NCI-H1436 (cell line): Measurements from ENCODE around the gene EFEMP2.
A peak's percentile ranks its signal among the peaks of the same experiment; 100 is the strongest.

Experiments used
- DNase-seq: peaks from one replicate; lab custom pipeline; 2025; lab: John Stamatoyannopoulos, UW

The EFEMP2 gene

DNA sequence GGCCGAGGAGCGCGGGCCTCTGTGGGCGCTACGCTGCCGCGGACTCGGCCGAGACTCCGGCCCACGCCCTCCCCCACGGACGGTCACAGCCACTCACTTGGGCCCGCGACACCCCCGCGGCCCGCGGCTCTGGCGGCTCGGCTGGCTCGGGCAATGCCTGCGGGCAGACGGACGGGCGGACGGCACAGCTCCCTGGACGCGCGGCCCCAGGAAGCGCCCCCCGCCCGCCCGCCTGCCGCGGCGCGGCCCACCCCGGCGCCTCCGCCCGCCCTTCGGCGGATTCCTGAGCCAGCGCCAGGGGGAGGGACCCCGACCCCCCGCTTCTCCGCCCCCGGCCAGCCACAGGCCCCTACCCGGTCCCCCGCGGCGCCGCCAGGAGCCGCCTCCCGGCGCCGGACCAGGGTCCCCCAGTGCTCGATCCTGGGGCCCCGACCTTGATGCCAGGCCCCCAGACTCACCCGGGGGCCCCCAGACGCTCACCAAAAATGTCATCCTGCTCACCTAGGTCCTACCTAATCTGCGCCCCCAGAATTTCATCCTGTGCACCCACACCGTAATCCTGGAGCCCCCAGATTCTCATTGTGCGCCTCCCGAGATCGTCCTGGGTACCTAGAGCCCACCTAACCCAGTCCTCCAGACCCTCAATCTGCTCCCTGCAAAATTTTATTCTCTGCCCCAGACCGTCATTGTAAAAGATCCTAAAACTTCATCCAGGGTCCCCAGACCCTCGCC, at the start of gene EFEMP2:
EFEMP2 (minus strand) TSS at position 215 of the 732 bp plus-strand sequence. CDS start 446 bp downstream, outside the sequence.
- no peak for DNase-seq

DNA sequence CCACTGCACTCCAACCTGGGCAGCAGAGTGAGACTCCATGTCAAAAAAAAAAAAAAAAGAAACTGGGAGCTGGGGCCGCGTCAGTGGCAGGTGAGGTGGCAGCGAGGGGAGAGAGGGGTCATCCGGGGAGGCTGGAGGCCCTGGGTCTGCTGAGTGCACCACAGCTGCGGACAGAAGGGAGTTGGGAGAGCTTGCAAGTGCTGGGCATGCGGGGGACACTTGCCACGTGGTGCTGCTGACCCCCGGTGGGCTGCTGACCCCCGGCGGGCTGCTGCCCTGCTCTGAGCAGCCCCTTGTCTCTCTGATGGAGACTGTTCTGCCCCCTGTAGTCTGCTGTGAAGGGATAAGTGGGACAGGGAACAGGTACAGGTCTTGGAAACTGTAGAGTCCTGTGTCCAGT, 49.3 kb upstream of the EFEMP2 start:
- no peak for DNase-seq

DNA sequence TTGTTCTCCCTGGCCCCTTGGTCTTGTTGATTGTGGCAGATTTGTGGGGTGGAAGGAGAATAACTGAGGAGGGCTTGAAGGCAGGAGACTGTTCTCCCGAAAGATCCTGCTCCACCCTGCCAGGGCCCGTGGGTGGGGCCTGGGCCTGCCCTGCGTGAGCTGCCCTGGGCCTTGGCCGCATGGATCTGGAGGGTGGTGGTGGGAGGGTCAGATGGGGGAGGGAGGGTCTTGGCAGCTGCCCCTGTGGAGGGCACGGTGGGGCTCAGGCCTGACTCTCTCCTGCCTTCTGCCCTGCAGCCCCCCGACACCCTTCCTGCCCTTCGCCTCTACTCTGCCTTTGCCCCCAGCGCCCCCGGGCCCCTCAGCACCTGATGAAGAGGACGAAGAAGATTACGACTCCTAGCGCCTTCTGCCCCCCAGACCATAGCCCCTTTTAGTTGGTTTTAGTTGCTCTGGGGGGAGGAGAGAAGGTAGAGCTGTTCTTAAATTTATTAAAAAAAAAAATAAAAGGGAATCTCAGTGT, 48.5 kb upstream of the EFEMP2 start:
- no peak for DNase-seq

DNA sequence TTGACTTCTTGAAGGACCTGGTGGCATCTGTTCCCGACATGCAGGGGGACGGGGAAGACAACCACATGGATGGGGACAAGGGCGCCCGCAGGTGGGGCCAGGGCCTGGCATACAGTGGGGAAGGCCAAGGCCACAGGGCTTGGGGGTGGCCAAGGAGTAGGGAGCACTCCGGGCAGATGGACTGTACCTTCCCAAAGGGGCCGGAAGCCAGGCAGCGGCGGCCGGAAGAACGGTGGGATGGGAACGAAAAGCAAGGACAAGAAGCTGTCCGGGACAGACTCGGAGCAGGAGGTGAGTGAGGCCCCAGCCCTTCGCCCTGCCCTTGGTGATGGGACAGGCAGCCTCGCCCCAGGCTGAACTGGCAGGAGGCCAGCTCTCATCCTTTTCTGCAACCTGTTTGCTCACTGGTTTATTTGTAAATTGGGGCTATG, 47.8 kb upstream of the EFEMP2 start:
- no peak for DNase-seq

DNA sequence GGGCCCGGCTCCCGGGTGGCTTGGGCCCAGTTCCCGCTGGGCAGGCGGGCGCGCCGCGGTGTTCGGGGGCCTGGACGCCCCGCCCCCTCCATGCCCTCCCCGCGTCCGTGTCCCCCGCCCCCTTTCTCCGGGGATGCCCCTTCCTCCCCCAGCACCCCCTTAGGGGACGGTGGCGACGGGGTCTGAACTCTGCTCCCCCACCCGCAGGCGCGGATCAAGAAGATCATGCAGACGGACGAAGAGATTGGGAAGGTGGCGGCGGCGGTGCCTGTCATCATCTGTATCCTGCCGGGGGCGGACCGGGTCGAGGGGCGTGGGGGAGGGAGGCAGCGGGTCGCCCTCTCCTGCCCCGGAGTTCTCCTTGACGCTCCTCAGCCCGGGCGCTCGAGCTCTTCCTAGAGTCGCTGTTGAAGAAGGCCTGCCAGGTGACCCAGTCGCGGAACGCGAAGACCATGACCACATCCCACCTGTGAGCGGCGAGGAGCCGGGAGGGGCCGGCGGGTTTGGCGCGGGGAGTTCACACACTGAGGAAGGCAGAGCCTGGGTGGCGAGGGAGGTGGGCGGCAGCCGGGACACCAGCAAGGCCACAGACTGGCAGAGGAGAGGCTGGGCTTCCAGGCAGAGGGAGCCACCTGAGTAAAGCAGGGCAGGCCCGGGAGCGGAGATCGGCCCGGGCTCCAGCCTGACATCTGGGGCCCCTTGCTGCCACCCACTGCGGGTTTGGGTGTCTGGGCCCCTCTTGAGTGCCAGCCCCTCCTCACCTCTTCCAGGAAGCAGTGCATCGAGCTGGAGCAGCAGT, 47.2 kb upstream of the EFEMP2 start:
- DNase-seq: no peak

DNA sequence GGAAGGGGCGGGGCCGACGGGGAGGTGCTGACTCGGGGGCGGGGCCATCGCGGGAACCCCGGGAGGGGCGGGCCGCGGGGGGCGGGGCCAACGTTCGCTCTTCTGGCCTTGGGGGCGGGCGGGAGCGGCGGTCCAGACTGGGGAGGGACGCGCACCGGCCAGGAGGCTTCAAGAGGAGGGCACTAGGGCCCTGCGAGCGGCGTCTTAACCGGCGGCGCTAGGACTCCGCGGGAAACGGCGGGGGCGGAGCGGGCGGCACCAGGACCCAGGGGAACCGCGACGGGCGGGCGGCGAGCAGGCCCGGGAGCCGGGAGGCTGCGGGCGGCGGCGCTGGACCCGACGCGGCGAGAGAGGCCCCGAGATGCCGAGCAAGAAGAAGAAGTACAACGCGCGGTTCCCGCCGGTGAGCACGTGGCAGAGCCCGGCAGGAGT, 46.6 kb upstream of the EFEMP2 start, which contains the start of gene DRAP1:
DRAP1 (plus strand) TSS at position 286 of the 432 bp plus-strand sequence; CDS start at position 362, 76 bp downstream.
- peak; percentile 96 for DNase-seq

DNA sequence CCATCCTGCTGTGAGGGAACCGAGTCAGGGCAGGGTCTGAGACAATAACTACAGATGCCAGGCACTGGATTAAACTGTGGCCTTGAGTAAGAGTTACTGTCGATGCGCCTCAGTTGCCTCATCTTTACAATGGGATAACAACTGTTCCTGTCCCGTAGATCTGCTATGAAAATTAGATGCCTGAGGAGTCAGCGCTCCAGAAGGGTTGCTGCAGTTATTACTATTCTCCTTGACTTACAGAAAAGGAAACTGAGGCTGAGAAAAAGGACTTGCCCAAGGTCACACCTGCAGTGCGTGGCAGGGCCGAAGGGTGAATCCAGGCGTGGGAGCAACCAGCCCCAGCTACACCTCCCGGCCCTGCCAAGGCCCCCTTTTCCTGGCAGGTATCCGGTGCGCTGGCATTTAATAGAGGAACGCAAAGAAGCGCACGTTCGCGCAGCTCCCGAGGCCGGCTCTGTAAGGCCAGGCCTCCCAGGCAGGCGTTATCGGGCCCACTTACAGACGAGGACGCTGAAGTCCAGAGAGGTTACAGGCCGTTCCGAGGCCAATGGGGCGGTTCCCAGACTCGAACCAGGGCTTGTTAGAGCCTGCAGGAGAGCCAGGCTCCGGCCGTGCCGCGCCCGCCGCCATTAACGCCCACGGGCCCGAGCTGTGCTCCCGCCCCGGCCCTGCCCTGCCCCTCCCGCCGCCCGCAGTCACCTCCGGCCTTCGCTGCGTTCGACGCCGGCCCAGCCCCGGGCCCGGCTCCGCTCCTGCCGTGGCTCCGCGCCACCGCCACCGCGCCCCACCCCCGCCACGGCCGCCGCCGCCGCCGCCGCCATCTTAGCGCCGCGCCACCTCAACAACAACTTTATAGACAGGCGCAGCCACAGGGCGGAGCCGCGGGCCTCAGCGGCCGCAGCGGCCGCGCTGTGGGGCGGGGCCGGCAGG, 45.9 kb upstream of the EFEMP2 start, which contains the start of gene C11orf68:
C11orf68 (minus strand) TSS at position 852 of the 930 bp plus-strand sequence; CDS start at position 821, 31 bp downstream.
- no peak for DNase-seq

DNA sequence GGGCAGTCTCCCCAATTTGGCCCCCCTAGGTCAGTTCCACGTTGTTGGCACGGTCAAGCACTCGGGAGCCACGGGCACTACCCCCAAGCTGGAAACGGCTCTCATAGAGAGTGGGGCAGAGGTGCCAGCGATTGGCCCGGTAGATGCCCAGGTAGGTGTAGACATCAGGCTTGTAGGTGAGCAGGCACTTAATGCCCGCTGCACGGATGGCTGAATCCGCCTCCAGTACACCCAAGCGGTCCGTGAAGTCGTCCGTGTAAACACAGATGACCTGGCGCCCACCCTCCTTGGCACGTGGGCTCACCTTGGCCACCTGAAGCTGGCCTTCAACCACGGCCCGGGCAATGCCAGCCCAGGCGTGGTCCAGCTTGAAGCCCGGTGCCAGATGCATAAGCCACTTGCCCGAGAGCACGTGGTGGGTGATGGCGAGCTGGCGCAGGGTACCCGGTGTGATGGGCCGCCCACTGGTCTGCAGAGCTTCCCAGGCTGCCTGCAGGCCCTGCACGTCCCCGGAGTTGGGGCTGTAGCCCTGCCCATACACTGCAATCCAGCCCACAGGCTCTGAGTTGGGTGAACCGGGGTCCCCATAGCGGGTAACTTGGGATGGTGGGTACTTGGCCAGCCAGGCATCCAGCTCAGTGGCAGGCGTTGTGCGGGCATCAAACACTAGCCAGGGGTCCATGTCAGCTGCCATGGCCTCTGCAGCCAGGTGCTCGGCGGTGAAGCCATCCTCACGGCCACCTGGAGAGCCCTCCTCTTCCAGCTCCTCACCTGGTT, 45.0 kb upstream of the EFEMP2 start:
- no peak for DNase-seq

GRCh38 chr11:65917077-65917433, 44.5 kb upstream of the EFEMP2 start:
- no peak for DNase-seq

DNA sequence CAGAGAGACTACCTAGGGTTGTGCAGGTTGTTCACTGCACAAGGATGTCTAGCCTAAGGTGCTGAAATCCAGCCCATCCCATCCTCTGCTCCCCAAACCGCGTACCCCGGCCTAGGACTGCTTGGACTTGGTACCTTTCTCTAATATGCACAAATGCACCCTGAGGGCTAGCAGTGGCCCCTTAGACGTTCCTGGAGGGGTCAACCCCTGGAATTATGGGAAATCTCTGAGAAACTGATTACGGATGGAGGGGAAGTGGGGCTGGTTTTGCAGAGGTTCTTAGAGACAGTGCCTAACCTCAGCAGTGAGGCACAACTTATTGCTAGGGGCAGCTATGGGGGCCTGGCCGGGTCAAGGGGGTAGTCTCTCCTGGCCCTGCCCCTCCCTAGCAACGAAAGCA, 43.8 kb upstream of the EFEMP2 start:
- DNase-seq: no peak

GRCh38 chr11:65915821-65916251, 43.2 kb upstream of the EFEMP2 start:
- no peak for DNase-seq

- DNase-seq: no peak
Observed at GRCh38 chr11:65915101-65915820, 42.7 kb upstream of the EFEMP2 start.

GRCh38 chr11:65912845-65913244, 40.2 kb upstream of the EFEMP2 start:
- no peak for DNase-seq

GRCh38 chr11:65911682-65912568, 39.3 kb upstream of the EFEMP2 start:
- no peak for DNase-seq

DNA sequence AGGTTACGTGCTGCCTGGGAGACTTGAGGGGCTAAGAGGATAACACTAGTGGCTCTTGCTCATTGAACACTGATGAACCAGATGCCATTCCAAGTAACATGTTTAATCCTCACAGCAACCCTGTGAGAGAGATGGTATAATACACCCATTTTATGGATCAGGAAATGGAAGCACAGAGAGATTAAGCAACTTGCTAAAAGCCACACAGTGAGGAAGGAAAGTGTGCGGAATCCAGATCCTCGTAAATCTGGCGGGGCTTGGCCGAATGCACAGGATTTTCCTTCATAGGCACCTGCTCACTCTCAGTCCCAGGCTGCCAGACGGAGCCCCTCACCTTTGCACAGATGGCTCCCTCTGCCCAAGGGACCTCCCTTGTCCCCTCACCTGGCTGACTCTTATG, 35.3 kb upstream of the EFEMP2 start:
- no peak for DNase-seq

GRCh38 chr11:65906602-65907001, 34.0 kb upstream of the EFEMP2 start:
- DNase-seq: no peak

GRCh38 chr11:65903715-65904114, 31.1 kb upstream of the EFEMP2 start:
- no peak for DNase-seq

DNA sequence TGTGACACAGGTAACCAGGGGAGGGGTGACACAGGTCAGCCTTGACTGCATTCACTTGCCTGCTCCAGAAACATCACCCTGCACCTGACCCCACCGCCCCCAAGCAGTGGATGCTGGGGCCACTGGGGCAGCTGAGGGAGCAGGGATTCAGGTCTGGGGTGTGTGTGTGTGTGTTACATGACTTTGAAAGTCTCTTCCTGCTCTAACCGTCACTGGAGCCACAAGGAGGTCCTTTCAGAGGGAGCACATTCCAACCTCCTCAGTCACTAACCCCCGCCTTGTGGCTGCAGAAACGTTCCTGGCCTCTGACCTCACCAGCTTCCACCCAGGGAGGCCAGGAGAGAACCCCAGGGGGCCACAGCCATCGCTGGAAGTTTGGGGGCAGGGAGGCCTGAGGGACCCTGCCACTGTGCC, 30.5 kb upstream of the EFEMP2 start:
- no peak for DNase-seq

GRCh38 chr11:65900899-65901180, 28.2 kb upstream of the EFEMP2 start:
- no peak for DNase-seq
